ENCODE results near the gene SLC25A39. TPM values are rescaled to one million over a fixed set of nuclear protein-coding genes. Genes with fewer than 3 reads are reported as not detected.

Gene SLC25A39
- total and polyA plus RNA-seq, 2 of the 13 experiments (the other 11 are each of a cell fraction or from before 2014, with no cell fraction given) = 144 to 151 TPM

DNA sequence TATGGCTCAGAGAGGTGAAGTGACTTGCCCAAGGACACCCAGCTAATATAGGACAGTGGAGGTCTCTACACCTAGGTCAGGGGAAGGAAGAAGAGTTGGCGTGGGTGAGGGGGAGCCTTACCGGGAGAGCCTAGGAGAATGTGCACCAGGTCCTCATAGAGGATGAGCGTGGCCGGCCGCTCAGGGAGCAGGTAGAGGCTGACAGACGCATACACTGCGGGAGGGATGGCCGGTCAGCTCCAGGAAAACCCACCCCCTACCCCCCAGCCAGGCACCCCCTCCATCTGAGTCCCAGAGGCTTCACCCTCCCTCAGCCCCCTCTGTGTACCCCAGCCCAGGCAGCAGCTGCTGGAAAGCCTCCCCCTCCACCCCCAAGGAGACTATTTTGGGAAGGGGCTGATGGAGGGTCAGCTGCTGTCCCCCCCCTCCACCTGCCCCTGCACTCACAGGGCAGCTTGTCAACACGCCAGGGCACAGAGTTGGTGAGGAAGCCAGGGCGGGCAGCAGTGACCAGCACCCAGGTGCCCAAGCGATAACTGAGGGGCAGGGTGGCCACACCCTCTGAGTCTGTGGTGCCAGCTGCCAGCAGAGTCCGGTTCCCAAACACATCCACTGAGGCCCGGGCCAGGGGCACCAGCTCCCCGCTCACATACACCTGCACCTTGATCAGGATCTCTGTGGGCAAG, 35.0 kb upstream of the SLC25A39 start:
- no peak overlapping the region for H3K4me3 ChIP-seq (replicated peaks in 1 of 3; ENCODE audit: insufficient read depth in 1 of 3, low read depth in 2 of 3, low read length in 3 of 3)
- no peak for ATAC-seq
- no peak for TF ChIP-seq HNRNPK (IDR thresholded peaks at IDR 0.05; ENCODE audit: low read depth, low read length, poor library complexity, severe bottlenecking)
- TF ChIP-seq EZH2 (conservative IDR thresholded peaks at IDR 0.05; ENCODE audit: low read depth, low read length) = no peak
- TF ChIP-seq, protein P1, sequence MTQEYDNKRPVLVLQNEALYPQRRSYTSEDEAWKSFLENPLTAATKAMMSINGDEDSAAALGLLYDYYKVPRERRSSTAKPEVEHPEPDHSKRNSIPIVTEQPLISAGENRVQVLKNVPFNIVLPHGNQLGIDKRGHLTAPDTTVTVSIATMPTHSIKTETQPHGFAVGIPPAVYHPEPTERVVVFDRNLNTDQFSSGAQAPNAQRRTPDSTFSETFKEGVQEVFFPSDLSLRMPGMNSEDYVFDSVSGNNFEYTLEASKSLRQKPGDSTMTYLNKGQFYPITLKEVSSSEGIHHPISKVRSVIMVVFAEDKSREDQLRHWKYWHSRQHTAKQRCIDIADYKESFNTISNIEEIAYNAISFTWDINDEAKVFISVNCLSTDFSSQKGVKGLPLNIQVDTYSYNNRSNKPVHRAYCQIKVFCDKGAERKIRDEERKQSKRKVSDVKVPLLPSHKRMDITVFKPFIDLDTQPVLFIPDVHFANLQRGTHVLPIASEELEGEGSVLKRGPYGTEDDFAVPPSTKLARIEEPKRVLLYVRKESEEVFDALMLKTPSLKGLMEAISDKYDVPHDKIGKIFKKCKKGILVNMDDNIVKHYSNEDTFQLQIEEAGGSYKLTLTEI (CRISPR knock-in tag; conservative IDR thresholded peaks at IDR 0.05) = no peak
- no peak for TF ChIP-seq SIN3A (IDR thresholded peaks at IDR 0.05; ENCODE audit: borderline replicate concordance, low read depth, low read length)
- no peak for TF ChIP-seq SSRP1 (CRISPR knock-in tag; IDR thresholded peaks at IDR 0.05)
- TF ChIP-seq, protein P2, sequence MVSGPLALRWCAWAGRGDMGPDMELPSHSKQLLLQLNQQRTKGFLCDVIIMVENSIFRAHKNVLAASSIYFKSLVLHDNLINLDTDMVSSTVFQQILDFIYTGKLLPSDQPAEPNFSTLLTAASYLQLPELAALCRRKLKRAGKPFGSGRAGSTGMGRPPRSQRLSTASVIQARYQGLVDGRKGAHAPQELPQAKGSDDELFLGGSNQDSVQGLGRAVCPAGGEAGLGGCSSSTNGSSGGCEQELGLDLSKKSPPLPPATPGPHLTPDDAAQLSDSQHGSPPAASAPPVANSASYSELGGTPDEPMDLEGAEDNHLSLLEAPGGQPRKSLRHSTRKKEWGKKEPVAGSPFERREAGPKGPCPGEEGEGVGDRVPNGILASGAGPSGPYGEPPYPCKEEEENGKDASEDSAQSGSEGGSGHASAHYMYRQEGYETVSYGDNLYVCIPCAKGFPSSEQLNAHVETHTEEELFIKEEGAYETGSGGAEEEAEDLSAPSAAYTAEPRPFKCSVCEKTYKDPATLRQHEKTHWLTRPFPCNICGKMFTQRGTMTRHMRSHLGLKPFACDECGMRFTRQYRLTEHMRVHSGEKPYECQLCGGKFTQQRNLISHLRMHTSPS (CRISPR knock-in tag; IDR thresholded peaks at IDR 0.05; ENCODE audit: low read depth) = no peak
- TF ChIP-seq RFXANK (CRISPR knock-in tag; IDR thresholded peaks at IDR 0.05) = no peak
- TF ChIP-seq POLR2AphosphoS2 (IDR thresholded peaks at IDR 0.05; ENCODE audit: low read depth, low read length) = no peak
- TF ChIP-seq SNRNP70 (IDR thresholded peaks at IDR 0.05; ENCODE audit: low read depth, low read length) = no peak
- no peak for TF ChIP-seq FOXA3 (CRISPR knock-in tag; IDR thresholded peaks at IDR 0.05)
- no peak for TF ChIP-seq HOXD1 (CRISPR knock-in tag; IDR thresholded peaks at IDR 0.05)
- no peak for TF ChIP-seq ZNF207 (IDR thresholded peaks at IDR 0.05; ENCODE audit: borderline replicate concordance)
- TF ChIP-seq FOXJ3 (CRISPR knock-in tag; IDR thresholded peaks at IDR 0.05; ENCODE audit: borderline replicate concordance) = no peak
- TF ChIP-seq ATF5 (CRISPR knock-in tag; IDR thresholded peaks at IDR 0.05; ENCODE audit: low read depth) = no peak
- TF ChIP-seq ZSCAN21 (CRISPR knock-in tag; IDR thresholded peaks at IDR 0.05; ENCODE audit: borderline replicate concordance) = no peak
- TF ChIP-seq MED1 (CRISPR knock-in tag; IDR thresholded peaks at IDR 0.05) = no peak
- no peak for TF ChIP-seq KDM2A (CRISPR knock-in tag; IDR thresholded peaks at IDR 0.05; ENCODE audit: borderline replicate concordance, low read depth)
- no peak for TF ChIP-seq SP5 (CRISPR knock-in tag; IDR thresholded peaks at IDR 0.05; ENCODE audit: borderline replicate concordance, low read depth)
- no peak for DNase-seq (ENCODE audit: low spot score)
- no peak overlapping the region for H3K27ac ChIP-seq (ENCODE audit: extremely low read length, insufficient read depth, low read length)
- H2AFZ ChIP-seq (ENCODE audit: low read length) = no peak overlapping the region
- peaks cover 39% of the 10 kb centered on the region for H3K4me1 ChIP-seq (ENCODE audit: insufficient read depth, low read length)
- H3K27me3 ChIP-seq (ENCODE audit: control insufficient read depth in 1 of 2, insufficient read depth in 2 of 2, low read length in 2 of 2) = peaks cover 8 to 21% of the 10 kb centered on the region in 2 experiments; a peak in 3 of 5 replicates
- ChIA-PET POLR2A (interaction anchor here (1.8 kb wide), 1 partner anchor 10 kb away, joined by 5 read pairs; no protein-coding TSS in a partner anchor), CTCF (ENCODE audit: low intra/inter-chr PET ratio, low total read pairs) (no interaction called here)
- no peak for FAIRE-seq
- no peak overlapping the region for H3K4me2 ChIP-seq (ENCODE audit: low read depth, low read length)
- H4K20me1 ChIP-seq (ENCODE audit: insufficient read depth, low read length) = no peaks in the 10 kb centered on the region
- no TSS peak for BruUV-seq (replicated peaks)
- intact Hi-C loops (cut with micrococcal nuclease; ENCODE audit: unreplicated experiment) = loop anchor here (10.0 kb wide), 1 partner anchor 165 kb away; no protein-coding TSS in a partner anchor
- WGBS (ENCODE audit: low lambda C conversion rate) = 85% methylated on average over 14 of the region's 14 CpGs
- no peak overlapping the region for H3K9ac ChIP-seq (ENCODE audit: insufficient read depth, low read depth, low read length)
- no peaks in the 10 kb centered on the region for H3K9me3 ChIP-seq (ENCODE audit: low read length)
- H3K79me2 ChIP-seq (ENCODE audit: insufficient read depth, low read length) = no peaks in the 10 kb centered on the region
- in situ Hi-C loops (cut with HindIII; ENCODE audit: extremely low pct_ligation_motif_present, low pct_unique_long_range_greater_than_20kb) = no loop called here
- H3K36me3 ChIP-seq (replicated peaks in 1 of 2; ENCODE audit: control insufficient read depth in 1 of 2, insufficient read depth in 2 of 2, low read length in 2 of 2) = no peaks in the 10 kb centered on the region
